ENCODE measurements around the gene EIF5B. TPM values are rescaled to one million over a fixed set of nuclear protein-coding genes. Genes with fewer than 3 reads are reported as not detected.

Gene EIF5B
- total RNA-seq, 1 donor from 2014 or later: 44.8 TPM

GRCh38 chr2:99377879-99378278 is 40.7 kb downstream of the EIF5B start:
- no peak for DNase-seq (ENCODE audit: extremely low spot score, unreplicated experiment)
- no peaks in the 10 kb centered on the region for H3K27me3 Mint-ChIP-seq
- H3K4me1 Mint-ChIP-seq (ENCODE audit: unreplicated experiment): no peaks in the 10 kb centered on the region
- peaks cover 56% of the 10 kb centered on the region for H3K36me3 Mint-ChIP-seq
- H3K27ac Mint-ChIP-seq: no peak overlapping the region
- no peak for TF ChIP-seq CTCF (conservative IDR thresholded peaks at IDR 0.05)
- H3K9me3 Mint-ChIP-seq: peaks cover 4% of the 10 kb centered on the region
- H3K4me3 Mint-ChIP-seq: no peak overlapping the region

- H3K36me3 Mint-ChIP-seq: peaks cover 45% of the 10 kb centered on the region
- H3K9me3 Mint-ChIP-seq: no peaks in the 10 kb centered on the region
- H3K4me1 Mint-ChIP-seq (ENCODE audit: unreplicated experiment): no peaks in the 10 kb centered on the region
- no peak overlapping the region for H3K27ac Mint-ChIP-seq
- no peak for TF ChIP-seq CTCF (conservative IDR thresholded peaks at IDR 0.05)
- no peaks in the 10 kb centered on the region for H3K27me3 Mint-ChIP-seq
- H3K4me3 Mint-ChIP-seq: no peak overlapping the region
- DNase-seq (ENCODE audit: extremely low spot score, unreplicated experiment): no peak
Measured at GRCh38 chr2:99380376-99381010, 43.3 kb downstream of the EIF5B start.

DNA sequence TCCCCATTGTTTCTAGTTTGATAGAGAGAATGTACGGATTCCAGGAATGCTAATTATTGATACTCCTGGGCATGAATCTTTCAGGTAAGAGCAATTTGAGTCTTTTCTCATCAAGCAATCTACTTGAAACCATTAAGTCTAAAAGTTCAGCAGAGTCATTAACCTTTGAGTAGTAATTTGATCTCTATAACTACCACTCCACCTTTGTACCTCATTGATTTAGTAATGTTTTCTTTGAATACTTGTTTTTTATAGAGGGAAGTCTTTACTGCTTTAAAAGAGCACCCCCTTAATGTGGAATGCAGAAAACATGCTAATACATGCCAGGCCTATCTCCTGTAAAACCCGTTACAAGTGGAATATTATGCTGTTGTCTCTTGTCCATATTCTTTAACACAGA is 45.0 kb downstream of the EIF5B start:
- no peak for TF ChIP-seq CTCF (conservative IDR thresholded peaks at IDR 0.05)
- Mint-ChIP-seq H3K27ac (no peak overlapping the region), H3K9me3 (no peaks in the 10 kb centered on the region), H3K27me3 (no peaks in the 10 kb centered on the region), H3K4me1 (ENCODE audit: unreplicated experiment) (no peaks in the 10 kb centered on the region), H3K4me3 (no peak overlapping the region), H3K36me3 (peaks cover 48% of the 10 kb centered on the region)
- no peak for DNase-seq (ENCODE audit: extremely low spot score, unreplicated experiment)

DNA sequence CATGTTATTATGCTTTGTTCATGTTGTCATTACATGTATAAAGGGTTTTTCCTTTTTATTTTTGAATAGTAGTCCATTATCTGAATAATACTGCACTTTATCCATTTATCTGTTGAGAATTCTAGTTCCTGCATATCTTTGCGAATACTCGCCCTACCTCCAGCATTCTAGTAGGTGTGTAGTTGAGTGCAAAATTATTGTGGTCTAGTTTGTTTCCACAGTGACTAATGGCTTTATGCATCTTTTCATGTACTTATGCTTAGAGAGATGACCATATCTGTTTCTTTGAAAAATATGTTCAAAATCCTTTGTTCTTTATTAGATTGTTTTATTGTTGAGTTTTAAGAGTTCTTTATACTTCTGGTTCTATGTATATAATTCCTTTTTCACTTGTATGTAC is 48.8 kb downstream of the EIF5B start:
- Mint-ChIP-seq H3K9me3 (no peaks in the 10 kb centered on the region), H3K4me1 (ENCODE audit: unreplicated experiment) (no peaks in the 10 kb centered on the region), H3K4me3 (no peak overlapping the region), H3K36me3 (peaks cover 42% of the 10 kb centered on the region), H3K27ac (no peak overlapping the region), H3K27me3 (no peaks in the 10 kb centered on the region)
- TF ChIP-seq CTCF (conservative IDR thresholded peaks at IDR 0.05): no peak
- DNase-seq (ENCODE audit: extremely low spot score, unreplicated experiment): no peak

DNA sequence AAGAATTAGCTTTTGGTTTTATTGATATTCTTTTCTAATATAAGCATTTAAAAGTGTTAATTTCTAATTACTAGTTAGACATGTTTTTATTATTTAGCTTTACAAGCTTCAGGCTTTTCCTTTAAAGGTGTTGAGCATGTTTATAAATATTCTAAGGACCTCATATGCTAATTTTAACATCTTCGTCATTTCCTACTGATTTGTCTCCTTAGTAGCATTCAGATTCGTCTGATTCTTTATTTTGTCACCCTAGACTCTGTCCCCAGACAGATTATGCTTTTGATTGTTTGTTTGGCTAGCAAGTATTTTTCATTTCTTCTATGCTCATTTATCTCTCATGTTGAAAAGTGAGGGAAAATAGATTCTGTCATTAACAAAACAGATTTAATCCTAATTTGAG is 51.7 kb downstream of the EIF5B start:
- H3K9me3 Mint-ChIP-seq: no peaks in the 10 kb centered on the region
- H3K36me3 Mint-ChIP-seq: peaks cover 29% of the 10 kb centered on the region
- no peaks in the 10 kb centered on the region for H3K27me3 Mint-ChIP-seq
- TF ChIP-seq CTCF (conservative IDR thresholded peaks at IDR 0.05): no peak
- H3K4me3 Mint-ChIP-seq: no peak overlapping the region
- H3K27ac Mint-ChIP-seq: no peak overlapping the region
- DNase-seq (ENCODE audit: extremely low spot score, unreplicated experiment): no peak
- no peaks in the 10 kb centered on the region for H3K4me1 Mint-ChIP-seq (ENCODE audit: unreplicated experiment)

DNA sequence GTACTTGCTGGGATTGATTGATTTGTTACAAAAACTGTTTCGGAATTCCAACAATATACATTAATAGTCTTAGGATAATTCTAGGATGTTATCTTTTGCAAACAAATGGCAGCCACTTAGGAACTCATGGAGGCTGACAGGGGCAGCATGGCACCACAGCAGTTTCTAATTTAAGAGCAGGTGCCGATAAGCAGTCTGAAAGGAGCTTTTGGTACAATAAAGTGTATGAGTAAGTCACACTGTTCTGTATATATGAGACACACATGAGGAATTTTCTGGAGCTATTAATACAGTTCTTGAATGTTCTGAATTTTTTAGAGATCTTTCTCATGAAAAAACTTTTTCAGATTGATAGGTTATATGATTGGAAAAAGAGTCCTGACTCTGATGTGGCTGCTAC is 52.2 kb downstream of the EIF5B start:
- Mint-ChIP-seq H3K9me3 (no peaks in the 10 kb centered on the region), H3K4me1 (ENCODE audit: unreplicated experiment) (no peaks in the 10 kb centered on the region), H3K36me3 (peaks cover 29% of the 10 kb centered on the region), H3K27me3 (no peaks in the 10 kb centered on the region), H3K27ac (no peak overlapping the region), H3K4me3 (no peak overlapping the region)
- no peak for TF ChIP-seq CTCF (conservative IDR thresholded peaks at IDR 0.05)
- no peak for DNase-seq (ENCODE audit: extremely low spot score, unreplicated experiment)
